Measurements from ENCODE around the gene ELP6.
"Not testable (repeated sequence)": the region's sequence is repeated elsewhere in the genome, so short reads cannot be mapped to it uniquely, and the experiment has no call there.

The ELP6 gene

DNA sequence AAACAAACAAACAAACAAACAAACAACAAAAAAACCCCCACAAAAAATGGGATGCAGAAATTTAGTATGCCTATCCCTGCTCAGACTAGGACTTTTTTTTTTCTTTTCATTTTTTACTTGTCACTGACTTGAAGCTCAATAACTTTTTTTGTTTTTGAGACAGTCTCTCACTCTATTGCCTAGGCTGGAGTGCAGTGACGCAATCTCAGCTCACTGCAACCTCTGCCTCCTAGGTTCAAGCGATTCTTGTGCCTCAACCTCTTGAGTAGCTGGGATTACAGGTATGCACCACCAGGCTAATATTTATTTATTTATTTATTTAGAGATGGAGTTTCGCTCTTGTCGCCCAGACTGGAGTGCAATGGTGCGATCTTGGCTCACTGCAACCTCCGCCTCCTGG is 8.2 kb downstream of the ELP6 start:
- DNase-seq, result not testable (repeated sequence)

DNA sequence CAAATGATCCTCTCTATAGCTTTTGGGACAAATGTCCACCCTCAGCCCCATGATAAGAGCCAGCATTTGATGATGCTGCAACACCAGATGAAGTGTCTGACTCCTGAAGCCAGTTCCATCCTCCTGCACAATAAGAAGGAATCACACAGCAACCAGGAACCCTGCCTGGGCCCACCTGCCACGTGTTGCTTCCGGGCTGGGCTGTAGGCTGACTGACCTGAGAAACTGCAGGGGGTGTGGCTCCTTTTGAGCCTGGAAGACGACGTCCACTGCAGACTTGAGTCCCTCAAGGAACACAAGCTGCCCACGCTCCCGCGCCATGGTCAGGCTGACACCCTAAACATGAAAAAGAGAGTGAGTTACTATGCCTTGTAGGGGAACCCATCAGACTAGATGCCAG is 9.4 kb downstream of the ELP6 start:
- DNase-seq, result no peak

DNA sequence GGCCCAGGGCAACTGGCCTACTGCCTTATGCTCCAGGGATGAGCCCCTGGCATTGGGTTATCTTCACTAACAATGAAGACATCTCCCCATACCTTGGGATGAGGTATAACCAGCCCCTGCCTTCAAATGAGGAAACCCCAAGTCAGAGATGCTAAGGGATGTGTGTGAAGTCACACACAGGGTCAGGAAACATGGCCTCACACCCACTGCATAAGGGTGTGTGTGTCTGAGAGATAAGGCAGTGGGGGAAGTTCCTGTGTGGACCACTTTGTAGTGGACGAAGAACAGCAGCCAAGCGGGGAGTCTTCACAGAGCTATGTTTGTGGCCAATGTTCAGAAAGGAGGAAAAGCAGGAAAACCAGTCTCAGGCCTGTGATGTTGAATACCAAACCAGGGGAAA is 10.5 kb downstream of the ELP6 start:
- DNase-seq, result no peak

DNA sequence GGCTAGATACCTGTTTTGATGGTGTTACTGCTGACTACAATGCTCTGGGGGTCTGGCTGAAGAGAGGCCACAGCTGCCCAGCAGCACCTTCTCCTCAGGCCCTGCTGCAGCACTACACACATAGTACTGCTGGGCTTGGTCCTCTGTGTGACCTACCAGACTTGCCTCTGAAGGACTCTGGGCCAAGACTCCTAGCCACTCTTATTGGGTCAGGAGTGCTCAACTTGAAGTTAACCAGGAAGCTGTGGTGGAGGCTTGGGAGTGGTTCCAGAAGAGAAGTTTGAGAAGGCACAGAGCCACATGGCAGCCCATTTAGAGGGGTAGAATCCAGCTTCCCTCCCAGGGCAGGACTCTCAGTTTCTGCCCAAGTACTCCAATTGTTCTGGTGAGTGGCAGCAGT is 16.6 kb downstream of the ELP6 start:
- no peak for DNase-seq

DNA sequence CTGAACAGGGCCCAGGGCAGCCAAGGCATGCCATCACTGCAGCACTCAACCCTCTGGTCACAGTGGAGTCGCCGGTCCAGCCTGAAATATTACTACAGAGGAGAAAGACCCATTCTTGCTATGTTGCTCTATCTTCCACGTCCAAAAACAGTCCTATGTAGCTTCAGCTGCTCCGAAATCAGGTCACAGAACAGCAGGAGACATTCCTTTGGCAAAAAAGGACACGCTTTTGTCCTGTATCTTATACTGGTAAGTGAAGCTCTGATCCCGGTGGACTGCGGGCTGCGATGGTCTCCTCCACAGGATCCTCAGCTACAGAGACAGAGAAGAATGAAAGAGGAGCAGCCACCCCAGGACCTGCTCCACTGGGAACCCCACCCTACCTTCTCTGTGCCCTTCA is 17.6 kb downstream of the ELP6 start:
- DNase-seq, result no peak

DNA sequence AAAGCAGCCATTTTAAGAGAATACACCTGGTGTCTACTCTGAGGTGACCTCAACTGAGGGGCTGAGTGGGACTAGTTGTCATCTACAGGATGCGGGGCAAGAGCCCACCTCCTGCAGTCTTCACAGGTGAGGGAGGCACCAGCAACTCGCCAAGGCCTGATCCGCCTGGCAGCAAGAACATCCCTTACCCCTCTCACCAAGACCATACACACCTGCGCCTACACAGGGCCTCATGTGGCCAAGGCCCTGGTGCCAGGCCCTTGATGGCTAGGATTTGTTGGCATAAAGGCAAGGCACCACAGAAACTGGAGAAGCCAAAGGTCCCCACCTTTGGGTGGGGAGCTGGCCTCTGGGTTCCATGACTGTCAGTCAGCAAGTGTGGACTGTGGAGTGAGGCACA is 18.4 kb downstream of the ELP6 start:
- DNase-seq, result no peak

DNA sequence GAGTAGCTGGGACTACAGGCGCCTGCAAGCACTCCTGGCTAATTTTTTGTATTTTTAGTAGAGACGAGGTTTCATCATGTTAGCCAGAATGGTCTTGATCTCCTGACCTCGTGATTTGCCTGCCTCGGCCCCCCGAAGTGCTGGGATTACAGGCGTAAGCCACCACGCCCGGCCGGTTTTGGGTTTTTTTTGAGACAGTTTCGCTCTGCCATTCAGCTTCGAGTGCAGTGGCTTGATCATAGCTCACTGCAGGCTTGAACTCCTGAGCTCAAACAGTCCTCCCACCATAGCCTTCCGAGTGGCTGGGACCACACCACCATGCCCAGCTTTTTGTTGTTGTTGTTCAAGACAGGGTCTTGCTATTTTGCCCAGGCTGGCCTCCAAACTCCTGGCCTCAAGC is 21.7 kb downstream of the ELP6 start:
- DNase-seq, result no peak

DNA sequence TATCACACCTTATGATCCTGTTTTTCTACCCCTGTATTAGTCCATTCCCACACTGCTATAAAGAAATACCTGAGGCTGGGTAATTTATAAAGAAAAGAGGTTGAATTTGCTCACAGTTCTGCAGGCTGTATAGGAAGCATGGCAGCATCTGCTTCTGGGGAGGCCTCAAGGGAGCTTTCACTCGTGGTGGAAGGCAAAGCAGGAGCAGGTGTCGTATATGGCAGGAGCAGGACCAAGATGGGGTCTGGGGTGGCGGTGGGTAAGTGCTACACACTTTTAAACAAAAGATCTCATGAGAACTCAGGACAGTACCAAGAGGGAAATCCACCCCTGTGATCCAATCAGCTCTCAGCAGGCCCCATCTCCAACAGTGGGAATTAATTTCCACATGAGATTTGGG is 22.3 kb downstream of the ELP6 start:
- DNase-seq, result no peak

DNA sequence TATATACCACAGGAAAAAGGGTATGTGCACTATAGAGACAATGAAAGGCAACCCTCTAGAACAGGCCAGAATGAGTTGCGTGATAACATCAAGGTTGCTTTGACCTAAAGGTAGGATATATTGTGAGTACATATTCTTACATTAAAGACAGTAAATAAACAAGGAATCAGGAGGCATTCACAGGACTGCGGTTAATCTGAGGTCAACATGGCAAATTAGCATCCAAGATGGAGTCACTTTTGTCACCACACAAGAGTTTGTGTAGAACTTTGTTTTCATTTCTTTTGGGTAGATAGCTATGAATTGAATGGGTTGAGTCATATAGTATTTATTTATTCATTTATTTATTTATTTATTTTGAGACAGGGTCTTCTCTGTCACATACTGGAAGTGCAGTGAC is 26.2 kb downstream of the ELP6 start:
- DNase-seq, result no peak

DNA sequence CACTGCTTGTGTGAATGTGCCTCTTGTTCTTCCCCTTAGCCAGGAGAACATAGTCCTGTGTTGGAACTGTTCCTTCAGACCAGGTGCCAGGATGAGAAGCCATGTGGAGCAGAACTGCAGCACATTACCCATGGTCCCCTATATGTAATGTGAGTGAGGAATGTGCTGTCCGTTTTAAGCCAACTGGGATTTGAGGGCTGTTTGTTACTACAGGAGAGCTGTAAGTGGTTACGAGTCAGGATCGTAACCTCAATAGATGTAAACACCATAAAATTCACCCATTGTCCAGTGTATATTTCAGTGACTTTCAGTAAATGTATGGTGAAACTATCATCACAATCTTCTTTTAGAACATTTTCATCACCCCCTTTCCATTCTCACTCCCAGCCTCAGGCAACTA is 27.7 kb downstream of the ELP6 start:
- DNase-seq, result no peak

DNA sequence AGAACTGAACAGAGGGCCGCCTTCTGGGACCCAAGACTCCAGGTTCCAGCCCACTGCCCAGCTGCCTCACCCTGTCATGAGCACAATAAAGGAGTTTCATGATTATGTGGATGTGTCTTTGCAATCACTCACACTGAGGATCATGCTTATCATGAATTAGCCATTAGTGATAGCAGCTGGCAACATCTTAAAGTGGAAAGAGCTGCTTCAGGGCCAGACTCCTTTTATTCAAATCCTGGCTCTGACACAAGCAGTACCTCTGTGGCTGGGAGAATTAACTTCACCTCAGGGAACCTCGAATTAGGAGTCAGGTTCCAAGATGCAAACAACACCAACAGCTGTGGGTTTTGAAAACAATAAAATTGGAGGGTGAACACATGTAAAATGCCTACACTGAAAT is 31.1 kb downstream of the ELP6 start:
- no peak for DNase-seq

DNA sequence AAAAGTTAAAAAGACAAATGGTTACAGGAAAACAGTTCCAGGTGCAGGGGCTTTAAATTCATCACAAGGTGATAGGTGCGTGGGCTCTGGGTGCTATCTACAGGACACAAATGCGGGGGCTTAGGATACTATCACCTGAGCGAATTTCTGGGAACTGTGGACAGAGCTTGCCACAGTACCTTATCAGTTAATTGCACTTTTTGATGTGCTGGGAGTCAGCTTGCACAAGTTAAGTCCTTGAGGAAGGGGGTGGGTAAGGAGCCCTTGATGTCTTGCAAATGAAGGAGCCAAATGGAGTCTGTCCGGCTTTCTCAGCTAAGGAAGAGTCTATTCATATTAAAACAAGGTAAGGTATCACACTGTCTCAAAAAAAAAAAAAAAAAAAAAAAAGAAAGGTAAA is 31.7 kb downstream of the ELP6 start:
- not testable (repeated sequence) for DNase-seq

DNA sequence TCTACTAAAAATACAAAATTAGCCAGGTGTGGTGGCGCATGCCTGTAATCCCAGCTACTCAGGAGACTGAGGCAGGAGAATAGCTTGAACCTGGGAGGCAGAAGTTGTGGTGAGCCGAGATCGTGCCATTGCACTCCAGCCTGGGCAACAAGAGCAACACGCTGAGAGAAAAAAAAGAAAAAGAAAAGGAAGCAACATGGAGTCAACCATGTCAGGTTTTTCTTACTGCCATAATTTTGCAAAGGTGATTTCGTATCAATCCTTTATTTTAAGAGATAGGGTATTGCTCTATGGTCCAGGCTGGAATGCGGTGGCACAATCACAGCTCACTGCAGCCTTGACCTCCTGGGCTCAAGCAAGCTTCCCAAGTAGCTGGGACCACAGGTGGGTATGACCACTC is 33.2 kb downstream of the ELP6 start:
- not testable (repeated sequence) for DNase-seq

DNA sequence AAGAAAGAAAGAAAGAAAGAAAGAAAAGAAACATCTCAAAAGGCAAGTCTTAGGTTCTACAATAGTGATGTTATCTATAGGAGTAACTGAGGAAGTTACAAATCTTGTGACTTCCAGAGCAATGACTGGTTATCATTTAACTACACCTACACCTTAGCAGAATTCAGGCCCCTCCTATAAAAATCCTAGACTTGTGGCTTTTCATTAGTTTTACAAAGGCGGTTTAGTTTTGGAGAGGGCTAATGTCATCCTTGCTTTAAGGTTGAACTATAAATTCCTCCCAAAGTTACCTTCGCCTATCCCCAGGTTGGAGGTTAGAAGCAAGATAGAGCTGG is 33.7 kb downstream of the ELP6 start:
- DNase-seq, result no peak

DNA sequence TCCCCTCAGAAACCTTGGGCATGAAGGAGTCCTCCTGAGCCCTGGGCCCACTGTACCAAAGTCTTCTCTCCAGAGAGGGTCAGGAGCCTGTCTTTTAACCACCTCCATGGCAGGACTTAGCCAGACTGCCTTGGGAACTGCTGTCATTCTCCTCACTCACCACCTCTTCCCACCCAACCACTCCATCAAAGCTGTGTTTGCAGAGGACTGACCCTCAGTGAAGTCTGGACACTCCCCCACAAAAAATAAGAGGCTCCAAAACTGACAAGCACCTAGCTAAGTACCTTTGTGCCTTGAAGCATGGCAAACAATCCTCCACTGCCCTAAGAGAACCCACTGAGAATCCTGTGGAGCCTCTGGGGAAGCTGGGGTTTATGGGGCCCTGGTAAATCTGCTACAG is 35.5 kb downstream of the ELP6 start:
- DNase-seq, result no peak

DNA sequence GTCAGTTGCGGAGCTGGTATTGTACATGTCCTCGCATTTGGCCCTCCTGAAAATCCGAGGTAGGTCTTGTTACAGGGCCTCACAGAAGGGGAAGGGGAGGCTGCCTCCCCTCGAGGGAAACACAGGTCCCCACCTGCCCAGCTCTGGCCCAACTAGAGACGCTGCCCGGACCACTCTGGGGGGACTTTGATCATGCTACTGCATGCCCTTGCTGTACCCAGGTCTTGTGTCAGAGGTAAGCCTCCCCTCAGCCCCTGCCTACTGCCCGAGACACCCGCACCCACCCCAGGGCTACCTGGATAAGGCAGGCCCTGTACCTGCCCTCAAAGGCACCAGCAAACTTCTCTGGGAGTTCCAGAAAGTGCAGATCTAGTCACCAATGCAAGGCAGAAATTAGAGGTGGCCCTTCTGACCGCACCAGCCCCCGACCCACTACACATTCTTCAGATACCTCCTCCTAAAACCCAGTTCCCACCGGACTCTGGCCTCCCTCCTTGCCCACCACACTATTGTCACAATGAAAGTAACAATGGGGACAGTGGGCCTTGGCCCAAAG is 36.8 kb downstream of the ELP6 start:
- DNase-seq, result no peak

DNA sequence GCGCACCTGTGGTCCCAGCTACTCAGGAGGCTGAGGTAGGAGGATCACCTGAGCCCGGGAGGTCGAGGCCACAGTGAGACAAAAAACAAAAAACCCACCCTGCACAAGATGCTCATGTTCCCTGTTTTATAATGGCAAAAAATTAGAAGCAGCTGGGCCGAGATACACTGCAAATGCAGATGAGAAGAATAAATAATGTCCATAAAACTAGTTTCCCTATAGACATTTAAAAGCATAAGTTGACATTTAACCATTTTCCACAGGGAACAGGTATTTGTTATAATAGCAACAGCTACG is 37.2 kb downstream of the ELP6 start:
- DNase-seq, result no peak

DNA sequence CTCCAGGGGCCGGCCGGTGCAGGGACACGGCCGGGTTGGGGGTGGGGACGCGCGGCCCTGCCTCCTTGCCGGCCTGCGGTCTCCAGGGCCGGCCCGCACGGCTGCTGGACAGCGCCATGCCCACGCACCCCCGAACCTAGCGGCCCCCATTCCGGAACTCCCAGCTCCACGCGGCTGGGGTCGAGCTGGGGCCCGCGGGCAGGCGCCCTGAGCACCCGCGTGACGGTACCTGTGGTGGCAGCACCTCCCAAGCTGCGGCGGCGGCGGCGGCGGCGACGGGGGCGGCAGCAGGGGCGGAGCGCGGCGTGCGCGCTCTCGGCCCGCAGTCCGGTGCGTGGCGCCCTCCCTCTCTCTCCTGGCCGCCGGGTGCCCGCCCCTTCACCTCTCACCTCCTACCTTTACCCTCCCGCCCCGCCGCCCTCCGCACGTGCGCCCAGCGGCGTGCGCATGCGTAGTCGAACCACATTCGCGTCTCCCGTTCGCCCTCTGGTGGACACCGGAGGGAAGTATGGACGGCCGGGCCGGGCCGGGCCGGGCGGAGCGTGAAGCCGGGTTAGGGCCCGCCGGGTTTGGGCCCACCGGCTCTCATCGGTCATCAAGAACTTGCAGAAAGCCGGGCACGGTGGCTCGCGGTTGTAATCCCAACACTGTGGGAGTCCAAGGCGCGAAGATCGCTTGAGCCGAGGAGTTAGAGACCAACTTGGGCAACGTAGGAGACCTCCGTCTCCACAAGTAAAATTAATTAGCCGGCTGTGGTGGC is 37.8 kb downstream of the ELP6 start, which contains the start of gene SCAP:
Gene SCAP (minus strand): TSS at position 372 of the 760 bp plus-strand sequence. CDS start 32,948 bp downstream, outside the sequence.
- DNase-seq, result peak; percentile 97

DNA sequence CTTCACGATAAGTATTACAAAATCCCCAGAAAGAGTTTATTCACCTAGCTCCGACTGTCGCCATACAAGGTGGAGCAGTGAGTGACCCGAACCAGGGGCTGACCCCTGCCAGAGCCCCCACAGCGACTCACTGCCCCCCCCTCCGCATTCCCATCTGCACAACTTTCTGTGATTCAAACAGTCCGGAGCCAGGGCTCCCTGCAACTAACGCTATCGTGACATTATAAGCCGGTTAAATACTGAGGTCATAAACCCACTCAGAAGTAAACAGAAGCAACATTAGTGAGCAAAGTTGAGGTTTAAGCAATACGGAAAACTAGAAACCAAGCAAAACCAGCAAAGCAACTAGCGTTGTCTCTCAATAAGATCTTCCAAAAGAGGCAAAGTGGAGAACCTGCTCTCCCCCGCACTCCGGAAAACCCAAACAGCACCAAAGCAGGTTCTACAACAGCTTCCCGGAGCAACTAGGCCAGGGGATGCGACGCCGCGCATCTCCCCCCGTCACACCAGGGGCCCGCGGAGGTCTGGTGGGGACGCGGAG is 38.4 kb downstream of the ELP6 start:
- DNase-seq, result peak; percentile 25

DNA sequence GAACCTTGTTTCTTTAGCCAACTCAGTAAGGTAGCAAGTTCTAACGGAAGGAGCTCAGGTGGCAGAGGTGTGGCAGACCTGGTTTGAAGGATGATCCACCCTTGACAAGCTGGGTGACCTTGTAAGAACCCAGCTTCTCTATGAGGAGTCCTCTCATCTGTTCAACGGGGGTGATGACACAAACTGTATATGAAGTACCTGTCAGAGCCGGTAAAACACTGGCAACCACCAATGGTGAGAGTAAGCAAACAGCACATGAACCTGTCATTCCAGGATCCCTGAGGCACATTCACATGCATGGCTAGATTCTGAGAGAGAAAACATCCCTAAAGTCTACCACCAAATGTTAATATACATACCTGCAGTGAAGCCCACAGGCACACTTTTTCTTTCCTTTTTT is 40.1 kb downstream of the ELP6 start:
- no peak for DNase-seq

DNA sequence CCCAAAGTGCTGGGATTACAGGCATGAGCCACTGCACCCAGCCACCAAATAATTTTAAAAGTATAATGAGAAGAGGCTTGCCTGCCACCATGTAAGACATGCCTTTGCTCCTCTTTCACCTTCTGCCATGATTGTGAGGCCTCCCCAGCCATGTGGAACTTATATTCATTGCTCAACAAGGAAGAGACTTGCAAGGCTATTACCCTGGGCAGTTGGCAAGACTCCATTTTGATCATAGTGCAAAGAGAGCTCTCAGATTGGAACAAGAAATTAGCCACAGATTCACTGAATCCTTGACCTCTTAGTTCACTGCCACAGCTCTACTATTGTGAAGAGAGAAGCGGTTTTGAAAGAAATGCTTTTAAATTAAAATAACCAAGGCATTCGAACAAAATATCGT is 43.9 kb downstream of the ELP6 start:
- DNase-seq, result no peak

DNA sequence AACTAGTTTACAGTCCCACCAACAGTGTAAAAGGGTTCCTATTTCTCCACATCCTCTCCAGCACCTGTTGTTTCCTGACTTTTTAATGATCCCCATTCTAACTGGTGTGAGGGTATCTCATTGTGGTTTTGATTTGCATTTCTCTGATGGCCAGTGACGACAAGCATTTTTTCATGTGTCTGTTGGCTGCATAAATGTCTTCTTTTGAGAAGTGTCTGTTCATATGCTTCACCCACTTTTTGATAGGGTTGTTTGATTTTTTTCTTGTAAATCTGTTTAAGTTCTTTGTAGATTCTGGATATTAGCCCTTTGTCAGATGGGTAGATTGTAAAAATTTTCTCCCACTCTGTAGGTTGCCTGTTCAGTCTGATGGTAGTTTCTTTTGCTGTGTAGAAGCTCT is 45.2 kb downstream of the ELP6 start:
- not testable (repeated sequence) for DNase-seq

DNA sequence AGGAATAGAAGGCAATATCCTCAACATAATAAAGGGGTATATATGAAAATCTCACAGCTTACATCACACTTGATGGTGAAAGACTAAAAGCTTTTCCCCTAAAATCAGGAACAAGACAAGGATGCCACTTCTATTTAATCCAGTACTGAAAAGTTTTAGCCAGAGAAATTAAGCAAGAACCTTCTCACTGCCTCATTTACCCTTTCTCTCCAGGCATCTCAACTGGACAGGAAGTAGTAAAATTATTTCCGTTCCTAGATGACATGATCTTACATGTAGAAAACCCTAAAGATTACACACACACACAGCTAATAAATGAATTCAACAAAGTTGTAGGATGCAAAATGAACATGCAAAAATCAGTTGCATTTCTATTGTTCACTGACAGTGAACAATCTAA is 48.9 kb downstream of the ELP6 start:
- no peak for DNase-seq

DNA sequence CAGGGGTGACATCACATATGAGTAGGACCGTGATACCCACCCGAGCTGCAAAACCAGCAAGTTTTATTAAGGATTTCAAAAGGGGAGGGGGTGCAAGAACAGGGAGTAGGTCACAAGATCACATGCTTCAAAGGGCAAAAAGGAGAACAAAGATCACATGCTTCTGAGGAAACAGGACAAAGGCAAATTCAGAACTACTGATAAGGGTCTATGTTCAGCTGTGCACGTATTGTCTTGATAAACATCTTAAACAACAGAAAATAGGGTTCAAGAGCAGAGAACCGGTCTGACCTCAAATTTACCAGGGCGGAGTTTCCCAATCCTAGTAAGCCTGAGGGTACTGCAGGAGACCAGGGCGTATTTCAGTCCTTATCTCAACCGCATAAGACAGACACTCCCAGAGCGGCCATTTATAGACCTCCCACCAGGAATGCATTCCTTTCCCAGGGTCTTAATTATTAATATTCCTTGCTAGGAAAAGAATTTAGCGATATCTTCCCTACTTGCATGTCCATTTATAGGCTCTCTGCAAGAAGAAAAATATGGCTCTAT is 53.9 kb downstream of the ELP6 start:
- DNase-seq, result not testable (repeated sequence)

DNA sequence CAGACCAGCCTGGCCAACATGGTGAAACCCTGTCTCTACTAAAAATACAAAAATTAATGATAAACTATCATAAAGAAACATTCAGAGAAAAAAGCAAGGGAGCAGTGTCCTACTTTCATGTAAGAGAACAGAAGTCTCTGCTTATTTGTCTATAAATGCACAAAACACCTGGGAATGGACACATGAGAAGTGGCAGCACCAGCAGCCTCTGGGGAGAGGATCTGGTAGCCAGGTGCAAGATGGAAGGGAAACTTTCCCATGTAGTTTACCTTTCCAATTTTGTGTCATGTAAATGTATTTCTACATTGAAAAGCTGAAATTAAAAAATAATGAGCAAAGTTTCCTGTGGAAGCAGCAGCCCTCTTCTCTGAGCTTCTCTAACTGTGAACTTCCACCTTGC is 56.5 kb downstream of the ELP6 start:
- DNase-seq, result no peak
